A549 (cell line): ENCODE results near the gene C7orf57.

Experiments
- CTCF ChIP-seq: fragments of >200 bp; sonication (Bioruptor Twin); formaldehyde crosslinking; IDR thresholded peaks from 3 replicates; pipeline ENCODE4 v1.5.1; 2016
- RAD21 ChIP-seq, 2 experiments: fragments of >200 bp in 1 of 2; sonication (Bioruptor Twin) in 1 of 2; formaldehyde crosslinking in 1 of 2; IDR thresholded peaks in 1 of 2; conservative IDR thresholded peaks in 1 of 2; 2 replicates in 1 of 2; 3 replicates in 1 of 2; pipeline ENCODE4 v1.6.1; 2012 to 2018; ENCODE audit warnings: inconsistent platforms in 1 of 2
- RFX5 ChIP-seq: fragments of 450-650 bp; IDR thresholded peaks from 2 replicates; pipeline ENCODE4 v1.7.1; 2014; ENCODE audit warnings: antibody characterized with exemption, mild to moderate bottlenecking, moderate library complexity
- TF ChIP-seq, protein P1 (sequence below): IDR thresholded peaks from 2 replicates; pipeline ENCODE4 v1.6.1; 2012; ENCODE audit warnings: low read depth, borderline replicate concordance

DNA sequence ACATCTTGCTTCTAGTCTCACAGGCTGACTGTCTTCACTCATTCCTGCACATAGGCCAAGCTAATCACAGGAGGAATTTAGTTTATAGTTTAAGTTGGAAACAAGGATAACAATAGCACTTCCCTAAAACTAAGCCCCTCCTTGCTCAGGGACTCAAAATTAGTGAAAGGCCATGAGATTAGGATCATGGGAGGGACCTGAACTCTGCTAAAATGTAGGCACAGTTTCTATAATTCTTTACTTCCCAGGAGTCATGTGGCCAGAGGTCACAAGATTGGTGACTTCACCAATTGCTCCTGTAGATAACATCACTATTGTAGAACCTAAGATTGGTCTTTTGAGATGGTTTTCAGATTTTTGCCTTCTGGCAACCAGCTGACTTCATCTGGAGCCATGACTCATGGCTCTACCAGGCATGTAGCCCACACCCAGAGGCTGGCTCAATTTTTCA lies 38.9 kb downstream of the C7orf57 start:
- no peak for TF ChIP-seq CTCF
- no peak for TF ChIP-seq RFX5
- TF ChIP-seq, protein P1, sequence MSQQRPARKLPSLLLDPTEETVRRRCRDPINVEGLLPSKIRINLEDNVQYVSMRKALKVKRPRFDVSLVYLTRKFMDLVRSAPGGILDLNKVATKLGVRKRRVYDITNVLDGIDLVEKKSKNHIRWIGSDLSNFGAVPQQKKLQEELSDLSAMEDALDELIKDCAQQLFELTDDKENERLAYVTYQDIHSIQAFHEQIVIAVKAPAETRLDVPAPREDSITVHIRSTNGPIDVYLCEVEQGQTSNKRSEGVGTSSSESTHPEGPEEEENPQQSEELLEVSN = no peak
- TF ChIP-seq RAD21 (conservative IDR thresholded peaks at IDR 0.05 in 1 of 2, IDR thresholded peaks at IDR 0.05 in 1 of 2) = no peak
